Kidney (tissue), 14 donors: ENCODE data around the gene TNRC18. TPM values are rescaled to one million over a fixed set of nuclear protein-coding genes. Genes with fewer than 3 reads are reported as not detected.

Source experiments
- DNase-seq, 5 donors: peaks; one replicate each; pipeline ENCODE4 v3.0.0-alpha.2; 2013 to 2020
- FAIRE-seq: peaks from 2 replicates; lab custom pipeline; 2012; peaks lifted over from hg19 to GRCh38; lab: Jason Lieb, UNC
- H3K27ac ChIP-seq, 2 donors: one replicate each; pipeline ENCODE4 v1.7.0; 2013; ENCODE audit warnings: low read depth in 2 of 2, low read length in 2 of 2, inconsistent platforms in 1 of 2
- H3K27me3 ChIP-seq: one replicate; pipeline ENCODE4 v1.7.1; 2013; ENCODE audit warnings: low read length, inconsistent platforms; ENCODE audit not compliant: control insufficient read depth, insufficient read depth
- H3K36me3 ChIP-seq, 3 donors: one replicate each; pipeline versions ENCODE4 v1.7.0 to v1.7.1; 2013; ENCODE audit warnings: low read length in 3 of 3, control low read depth in 1 of 3, inconsistent platforms in 1 of 3; ENCODE audit not compliant: insufficient read depth in 3 of 3, control insufficient read depth in 2 of 3
- H3K4me1 ChIP-seq, 3 donors: one replicate each; pipeline versions ENCODE4 v1.7.0 to v1.7.1; 2013; ENCODE audit warnings: low read length in 3 of 3, inconsistent platforms in 1 of 3, low read depth in 1 of 3; ENCODE audit not compliant: control insufficient read depth in 2 of 3, insufficient read depth in 2 of 3
- H3K4me3 ChIP-seq, 3 donors: one replicate each; pipeline versions ENCODE4 v1.7.0 to v1.8.1; 2013; ENCODE audit warnings: low read length in 3 of 3, control low read depth in 1 of 3, inconsistent platforms in 1 of 3
- H3K9ac ChIP-seq, 3 donors: one replicate each; pipeline versions ENCODE4 v1.7.0 to v1.7.1; 2013; ENCODE audit warnings: low read length in 3 of 3, control low read depth in 1 of 3, inconsistent platforms in 1 of 3
- H3K9me3 ChIP-seq, 3 donors: one replicate each; pipeline versions ENCODE4 v1.7.0 to v1.7.1; 2013; ENCODE audit warnings: low read length in 3 of 3, control low read depth in 1 of 3, inconsistent platforms in 1 of 3; ENCODE audit not compliant: control insufficient read depth in 2 of 3, insufficient read depth in 1 of 3
- CTCF ChIP-seq: IDR thresholded peaks from 3 replicates; pipeline ENCODE4 v1.5.1; 2012; ENCODE audit warnings: mild to moderate bottlenecking, moderate library complexity, borderline replicate concordance; ENCODE audit not compliant: insufficient read depth; ENCODE audit errors: extremely low read depth
- intact Hi-C: fragments of 100-400 bp; cut with DNase I; formaldehyde crosslinking; loops from one replicate; pipeline ENCODE4 v1.11.1; 2022
- polyA plus RNA-seq: library from polyadenylated mRNA; stranded (reverse); fragments of 350-450 nt; fragmentation: Illumina TruSeq; extraction: RNeasy Lipid Tissue Mini Kit (QIAGEN cat#74804); gene quantifications from one replicate; pipeline ENCODE4 v1.2.3, GENCODE V29; 2014; ENCODE audit warnings: low read depth, low replicate concordance; ENCODE audit not compliant: insufficient read depth
- total RNA-seq: library from RNA; stranded (reverse); fragmentation: NEBNext Ultra II Directional; extraction: Animal tissue kit (Norgen Biotek cat#: 25700); gene quantifications from one replicate; pipeline ENCODE4 v1.2.1, GENCODE V29; 2021
- donor health status: control.
- donor health status: control.
- donor health status: control.
- donor health status: control.
- donor health status: control.
- donor health status: DM: yes; HTN: yes; CAD: no.
- donor health status: Normal renal cell carcinoma (clear cell type).

TNRC18 gene
- total and polyA plus RNA-seq, 2 donors from 2014 or later, result 12.5 to 125 TPM

GRCh38 chr7:5467645-5468044 lies 44.0 kb upstream of the TNRC18 start:
- Histone ChIP-seq H3K27ac (no peak overlapping the region), H3K27me3 (no peaks in the 10 kb centered on the region), H3K4me1 (no peaks in the 10 kb centered on the region), H3K9ac (no peak overlapping the region), H3K36me3 (no peaks in the 10 kb centered on the region), H3K9me3 (peaks cover 0 to 5% (median 0%) of the 10 kb centered on the region in 3 donors), H3K4me3 (no peak overlapping the region)
- intact Hi-C loops, result no loop called here
- DNase-seq (no peak), FAIRE-seq (no peak)
- no peak for TF ChIP-seq CTCF

DNA sequence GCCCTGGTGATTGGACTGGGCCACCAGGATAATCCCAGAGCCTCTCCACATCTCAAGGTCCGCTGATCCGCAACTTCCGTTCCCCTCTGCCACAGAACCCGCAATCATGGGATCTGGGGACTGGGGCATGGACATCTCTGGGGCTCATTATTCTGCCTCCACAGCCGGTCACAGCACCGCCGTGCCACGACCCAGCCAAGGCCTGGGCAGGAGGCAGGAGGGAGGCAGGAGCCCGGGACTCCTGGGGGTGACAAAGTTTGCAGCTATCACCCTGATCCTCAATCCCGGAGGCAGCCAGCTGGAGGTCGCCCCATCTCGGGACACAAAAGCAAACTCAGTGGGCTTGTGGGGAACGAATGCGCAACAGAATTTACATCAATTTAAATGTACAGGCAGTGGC lies 42.9 kb upstream of the TNRC18 start:
- Histone ChIP-seq H3K36me3 (no peaks in the 10 kb centered on the region), H3K9ac (no peak overlapping the region), H3K4me3 (no peak overlapping the region), H3K27me3 (no peaks in the 10 kb centered on the region), H3K4me1 (no peaks in the 10 kb centered on the region), H3K27ac (no peak overlapping the region), H3K9me3 (no peaks in the 10 kb centered on the region)
- DNase-seq, result no peak
- TF ChIP-seq CTCF, result no peak
- intact Hi-C loops, result no loop called here
- no peak for FAIRE-seq

GRCh38 chr7:5463031-5463430 lies 39.4 kb upstream of the TNRC18 start:
- no peak overlapping the region for H3K4me3 ChIP-seq
- FAIRE-seq (no peak), DNase-seq (no peak)
- H3K9ac ChIP-seq, result no peak overlapping the region
- TF ChIP-seq CTCF, result no peak
- no peak overlapping the region for H3K27ac ChIP-seq
- no peaks in the 10 kb centered on the region for H3K9me3 ChIP-seq
- no peaks in the 10 kb centered on the region for H3K27me3 ChIP-seq
- no peaks in the 10 kb centered on the region for H3K36me3 ChIP-seq
- intact Hi-C loops, result no loop called here
- no peaks in the 10 kb centered on the region for H3K4me1 ChIP-seq

- Histone ChIP-seq H3K36me3 (no peaks in the 10 kb centered on the region), H3K9ac (no peak overlapping the region), H3K27ac (no peak overlapping the region), H3K27me3 (no peaks in the 10 kb centered on the region), H3K4me3 (no peak overlapping the region), H3K4me1 (no peaks in the 10 kb centered on the region), H3K9me3 (no peaks in the 10 kb centered on the region)
- intact Hi-C loops, result no loop called here
- FAIRE-seq (no peak), DNase-seq (no peak)
- no peak for TF ChIP-seq CTCF
Observed at GRCh38 chr7:5462216-5462615, 38.6 kb upstream of the TNRC18 start.
